Stimulated activated CD4-positive, alpha-beta T cell treated with anti-CD3 and anti-CD28 coated beads, Interleukin-15, amount 100 ng/mL, for 24 hours (primary cell): Measurements from ENCODE around the gene PRKAR1B.
"Not testable (repeated sequence)": the region's sequence is repeated elsewhere in the genome, so short reads cannot be mapped to it uniquely, and the experiment has no call there.

Experiments used
- DNase-seq: peaks from one replicate; pipeline ENCODE4 v3.0.0-alpha.2; 2020

Gene PRKAR1B

DNA sequence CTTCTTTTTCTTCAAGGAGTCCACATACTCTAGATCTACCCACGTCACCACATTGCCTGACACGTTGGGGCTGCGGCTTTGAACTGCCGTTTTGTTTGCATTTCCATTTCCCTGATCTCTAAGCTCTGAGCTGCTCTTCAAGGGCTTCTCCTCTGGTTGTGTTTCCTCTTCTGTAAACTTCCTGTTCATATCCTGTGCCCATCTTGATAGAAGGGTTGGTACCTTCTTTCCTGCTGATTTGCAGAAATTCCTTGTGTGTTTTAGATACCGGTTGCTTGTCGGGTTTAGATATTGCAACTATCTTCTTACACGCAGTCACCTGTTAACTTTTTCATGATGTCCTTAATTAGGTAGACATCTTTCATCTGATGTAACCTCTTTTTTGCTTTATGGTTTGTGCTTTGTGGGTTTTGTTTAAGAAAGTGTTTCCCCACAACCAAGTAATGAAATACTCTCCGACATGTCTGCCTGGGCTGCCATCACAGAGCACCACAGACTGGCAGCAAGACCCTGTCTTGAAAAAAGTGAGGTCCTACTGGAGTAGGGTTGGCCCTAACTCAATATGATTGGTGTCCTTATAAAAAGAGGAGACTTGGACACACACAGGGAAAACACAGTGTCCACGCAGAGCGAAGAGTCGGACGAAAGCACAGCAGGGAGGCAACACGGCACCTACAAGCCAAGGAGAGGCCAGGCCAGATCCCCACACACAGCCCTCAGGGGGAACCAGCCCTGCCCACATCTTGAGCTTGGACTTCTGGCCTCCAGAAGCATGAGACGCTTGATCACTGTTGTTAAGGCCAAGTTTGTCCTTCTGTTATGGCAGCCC, 108.3 kb downstream of the PRKAR1B start:
- DNase-seq = peak; percentile 69

DNA sequence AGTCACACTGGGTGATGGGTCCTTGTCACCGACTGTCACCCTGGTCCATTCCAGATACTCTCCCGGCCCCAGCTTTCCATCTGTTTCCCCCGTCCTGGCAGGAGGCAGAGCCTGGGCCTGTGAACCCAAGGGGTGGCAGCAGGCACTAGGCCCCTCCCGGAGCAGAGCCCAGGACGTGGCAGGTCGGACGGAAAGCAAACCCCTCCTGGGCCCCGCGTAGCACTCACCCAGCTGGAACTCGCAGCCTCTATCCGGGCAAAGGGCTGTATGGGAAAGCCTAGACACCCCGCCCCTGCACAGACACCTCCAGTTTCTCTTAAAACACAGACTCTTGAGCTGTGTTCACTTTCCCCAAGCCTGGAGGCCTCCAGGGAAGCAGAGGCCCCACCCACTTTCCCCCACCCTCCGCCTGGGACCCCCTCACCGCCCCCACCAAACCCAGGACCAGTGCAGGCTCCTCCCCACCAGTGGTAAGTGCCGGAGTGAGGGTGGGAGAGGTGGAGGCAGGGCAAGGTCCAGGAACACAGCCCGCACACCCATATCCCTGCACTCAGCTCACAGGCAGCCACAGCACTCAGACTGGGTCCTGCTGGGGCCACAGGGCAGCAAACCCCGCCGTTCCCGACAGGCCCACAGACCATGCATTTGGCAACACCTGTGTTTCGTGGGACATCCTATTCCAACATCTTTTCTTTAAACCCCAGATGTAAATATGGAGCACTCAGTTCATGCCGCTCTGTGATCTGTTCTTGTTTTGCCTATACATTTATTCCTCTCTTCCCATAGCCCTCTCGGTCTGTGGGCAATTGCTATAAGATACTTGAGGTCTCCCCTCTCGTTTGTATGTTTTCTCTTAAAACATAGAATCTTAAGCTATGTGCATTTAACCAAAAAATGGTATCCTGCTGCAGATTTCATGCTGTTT, 109.2 kb downstream of the PRKAR1B start:
- DNase-seq = peak; percentile 53

DNA sequence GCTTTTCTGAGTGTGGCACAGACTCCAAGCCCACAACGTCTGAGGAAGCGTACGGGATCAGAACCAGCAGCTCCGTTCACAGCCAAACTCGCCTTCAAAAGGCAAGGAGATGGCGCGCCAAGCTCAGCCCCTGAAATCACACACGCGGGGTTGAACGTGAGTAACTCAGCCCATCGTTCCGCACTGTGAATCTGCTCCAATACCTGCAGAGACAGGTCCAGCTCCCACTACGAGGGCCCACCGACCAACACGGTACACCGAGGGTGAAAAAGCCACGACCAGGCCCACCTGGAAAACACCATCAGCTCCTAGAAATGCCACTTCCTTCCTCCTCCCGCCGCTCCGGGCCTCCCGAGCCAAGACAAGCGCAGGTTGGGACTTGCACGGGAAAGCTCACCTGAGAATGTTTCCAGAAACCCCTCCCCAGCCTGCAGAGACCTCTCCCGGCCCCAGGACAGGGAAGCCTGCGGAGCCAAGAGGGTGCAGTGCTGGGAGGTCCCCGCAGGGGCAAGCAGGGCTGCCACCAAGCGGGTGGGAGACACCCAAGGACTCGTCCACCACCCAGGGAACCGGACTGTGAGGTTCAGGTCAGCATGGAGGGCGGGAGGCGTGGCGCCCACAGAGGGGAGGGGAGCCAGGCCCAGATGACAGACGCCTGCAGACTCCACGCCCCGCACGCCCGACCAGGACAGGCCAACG, 113.5 kb downstream of the PRKAR1B start:
- no peak for DNase-seq

- DNase-seq = not testable (repeated sequence)
Measured at GRCh38 chr7:611837-612236, 115.2 kb downstream of the PRKAR1B start.

GRCh38 chr7:611281-611810, 115.7 kb downstream of the PRKAR1B start:
- DNase-seq = no peak

GRCh38 chr7:610531-611280, 116.4 kb downstream of the PRKAR1B start:
- no peak for DNase-seq

- no peak for DNase-seq
Measured at GRCh38 chr7:610141-610530, 116.9 kb downstream of the PRKAR1B start.

DNA sequence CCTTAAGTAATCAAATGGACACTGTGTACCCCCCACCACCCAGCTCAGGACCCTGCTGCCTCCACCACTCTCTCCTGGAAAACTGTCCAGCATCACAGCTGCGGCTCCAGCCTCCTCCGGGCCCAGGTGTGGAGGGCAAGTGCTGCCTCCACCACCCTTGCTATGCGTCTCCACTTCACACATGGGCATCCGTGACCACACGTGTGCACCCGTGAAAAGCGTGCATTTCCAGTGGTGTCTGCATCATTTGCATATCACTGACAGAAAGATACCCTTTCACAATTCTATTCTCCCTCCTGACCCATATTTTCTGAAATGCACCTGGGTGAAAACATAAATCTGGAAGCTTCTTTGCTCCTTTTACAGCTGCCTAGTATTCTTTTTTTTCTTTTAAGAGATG, 117.7 kb downstream of the PRKAR1B start:
- DNase-seq = no peak

- no peak for DNase-seq
Measured at GRCh38 chr7:608954-609353, 118.1 kb downstream of the PRKAR1B start.

DNA sequence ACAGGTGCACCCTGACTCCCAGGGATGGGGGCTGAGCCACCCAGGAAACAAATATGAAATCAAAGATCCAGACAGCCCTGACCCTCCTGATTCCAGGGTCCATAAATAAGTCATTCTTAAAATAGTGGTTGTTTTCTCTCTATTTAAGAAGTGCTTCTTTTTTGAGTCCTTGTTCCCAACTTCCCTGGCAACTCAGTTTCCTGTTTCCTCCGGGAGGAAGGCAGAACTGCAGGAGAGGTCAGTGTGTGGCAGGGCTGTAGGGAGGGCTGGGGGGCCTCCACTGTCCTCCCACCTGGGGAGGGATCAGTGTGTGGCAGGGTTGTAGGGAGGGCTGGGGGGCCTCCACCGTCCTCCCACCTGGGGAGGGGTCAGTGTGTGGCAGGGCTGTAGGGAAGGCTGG, 118.7 kb downstream of the PRKAR1B start:
- DNase-seq = no peak

- no peak for DNase-seq
Measured at GRCh38 chr7:607938-608337, 119.1 kb downstream of the PRKAR1B start.

- DNase-seq = no peak
Measured at GRCh38 chr7:605661-606450, 121.2 kb downstream of the PRKAR1B start.

GRCh38 chr7:604884-605531, 122.1 kb downstream of the PRKAR1B start:
- DNase-seq = peak; percentile 52

DNA sequence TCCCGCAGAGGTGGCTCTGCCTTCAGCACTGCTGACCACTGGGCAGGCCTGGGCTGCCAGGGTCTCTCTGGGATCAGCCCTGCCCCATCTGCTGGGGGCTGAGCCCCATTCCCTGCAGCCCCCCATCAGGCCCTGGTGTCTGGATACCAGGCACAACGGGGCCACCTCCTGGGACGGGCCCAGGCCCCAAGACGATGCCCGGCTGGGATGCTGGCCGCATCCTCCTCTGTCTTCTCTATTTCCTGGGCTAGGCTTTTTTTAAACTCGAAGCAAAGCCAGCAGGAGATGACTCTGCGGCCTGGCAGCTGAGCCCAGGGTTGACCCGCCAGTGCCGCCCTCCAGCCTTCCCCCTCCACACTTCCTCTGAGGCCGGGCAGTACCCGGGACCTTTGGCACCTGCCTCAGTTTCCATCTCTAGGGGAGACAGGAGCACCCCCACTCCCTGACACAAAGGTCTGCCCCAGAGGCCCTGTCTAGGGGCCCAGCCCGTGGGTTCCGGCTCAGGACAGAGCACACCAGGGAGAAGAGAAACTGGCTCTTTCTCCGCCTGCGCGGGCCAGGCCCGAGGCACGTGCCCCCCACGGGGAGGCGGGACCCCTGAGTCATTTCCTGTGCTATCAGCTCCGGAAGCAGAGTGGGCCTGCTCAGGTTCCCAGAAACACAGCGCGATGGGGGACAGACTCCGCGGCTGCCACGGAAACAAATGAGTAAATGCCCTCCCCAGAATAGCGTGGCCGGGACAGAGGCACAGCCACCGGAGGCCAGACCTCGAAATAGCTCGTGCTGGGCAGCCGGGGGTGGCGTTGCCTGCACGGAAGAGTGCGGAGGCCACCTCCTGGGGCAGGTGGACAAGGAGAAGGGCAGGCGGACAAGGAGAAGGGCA, 122.8 kb downstream of the PRKAR1B start:
- DNase-seq = peak; percentile 97

DNA sequence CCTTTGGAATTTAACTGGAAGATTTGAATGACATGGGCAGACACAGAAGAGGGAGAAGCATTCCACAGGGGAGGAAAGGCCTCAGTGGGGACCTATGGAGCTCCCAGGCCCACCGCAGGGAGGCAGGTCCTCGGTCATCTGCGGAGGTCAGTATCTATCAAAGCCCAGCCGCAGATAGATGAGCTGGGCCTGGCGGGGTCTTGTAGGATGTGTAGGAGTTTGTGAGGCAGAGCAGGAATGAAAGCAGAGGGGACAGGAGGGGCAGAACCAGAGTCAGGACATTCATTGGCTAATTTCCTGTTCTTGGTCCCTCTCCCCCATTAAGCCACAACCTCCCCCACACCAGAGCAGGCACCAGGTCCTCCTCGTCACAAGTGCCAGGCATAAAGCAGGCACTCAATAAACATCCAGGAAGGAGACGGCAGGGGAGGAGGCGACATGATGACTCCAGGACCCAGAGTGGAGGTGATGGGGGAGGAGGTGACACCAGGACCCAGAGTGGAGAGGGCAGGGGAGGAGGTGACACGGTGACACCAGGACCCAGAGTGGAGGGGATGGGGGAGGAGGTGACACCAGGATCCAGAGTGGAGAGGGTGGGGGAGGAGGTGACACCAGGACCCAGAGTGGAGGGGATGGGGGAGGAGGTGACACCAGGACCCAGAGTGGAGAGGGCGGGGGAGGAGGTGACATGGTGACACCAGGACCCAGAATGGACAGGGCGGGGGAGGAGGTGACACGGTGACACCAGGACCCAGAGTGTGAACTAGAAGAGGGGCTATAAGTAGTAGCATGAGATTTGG, 123.7 kb downstream of the PRKAR1B start:
- DNase-seq = peak; percentile 66

DNA sequence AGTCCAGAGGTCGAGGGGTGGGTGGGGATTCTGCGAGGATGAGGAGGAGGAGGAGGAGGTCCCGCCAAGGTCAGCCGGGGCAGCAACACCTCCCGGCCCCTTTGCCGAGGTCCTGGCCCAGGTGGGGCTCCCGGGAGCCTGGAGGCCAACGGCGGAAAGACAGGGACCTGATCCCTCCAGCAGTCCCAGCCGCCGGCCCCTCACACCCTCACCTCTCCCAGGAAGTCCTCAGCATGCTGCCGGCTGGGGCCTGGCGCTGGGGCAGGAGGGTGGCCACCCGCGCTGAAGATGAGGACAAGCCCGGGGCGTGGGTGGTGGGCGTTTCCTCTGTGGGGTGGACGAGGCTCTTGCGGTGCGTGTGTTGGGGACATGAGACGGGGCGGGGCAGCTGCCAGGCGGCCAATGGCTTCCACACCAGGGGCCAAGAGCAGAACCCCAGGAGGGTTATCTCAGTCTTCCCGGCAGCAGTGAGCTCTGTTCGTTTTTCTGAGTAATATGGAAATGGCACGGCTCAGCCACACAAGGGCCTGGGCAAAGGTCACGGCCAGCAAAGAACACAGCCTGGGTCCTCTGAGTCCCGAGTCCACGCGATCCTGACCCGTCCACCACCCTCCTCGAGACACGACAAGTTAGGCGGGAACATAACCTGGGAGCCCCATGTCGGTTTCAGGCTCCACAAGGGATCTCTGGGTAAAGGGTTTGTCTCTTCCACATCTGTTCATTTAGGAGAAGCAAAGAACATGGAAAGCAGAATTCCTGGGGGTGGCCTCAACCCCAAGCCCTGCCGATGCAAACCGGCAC, 124.5 kb downstream of the PRKAR1B start:
- DNase-seq = peak; percentile 84

DNA sequence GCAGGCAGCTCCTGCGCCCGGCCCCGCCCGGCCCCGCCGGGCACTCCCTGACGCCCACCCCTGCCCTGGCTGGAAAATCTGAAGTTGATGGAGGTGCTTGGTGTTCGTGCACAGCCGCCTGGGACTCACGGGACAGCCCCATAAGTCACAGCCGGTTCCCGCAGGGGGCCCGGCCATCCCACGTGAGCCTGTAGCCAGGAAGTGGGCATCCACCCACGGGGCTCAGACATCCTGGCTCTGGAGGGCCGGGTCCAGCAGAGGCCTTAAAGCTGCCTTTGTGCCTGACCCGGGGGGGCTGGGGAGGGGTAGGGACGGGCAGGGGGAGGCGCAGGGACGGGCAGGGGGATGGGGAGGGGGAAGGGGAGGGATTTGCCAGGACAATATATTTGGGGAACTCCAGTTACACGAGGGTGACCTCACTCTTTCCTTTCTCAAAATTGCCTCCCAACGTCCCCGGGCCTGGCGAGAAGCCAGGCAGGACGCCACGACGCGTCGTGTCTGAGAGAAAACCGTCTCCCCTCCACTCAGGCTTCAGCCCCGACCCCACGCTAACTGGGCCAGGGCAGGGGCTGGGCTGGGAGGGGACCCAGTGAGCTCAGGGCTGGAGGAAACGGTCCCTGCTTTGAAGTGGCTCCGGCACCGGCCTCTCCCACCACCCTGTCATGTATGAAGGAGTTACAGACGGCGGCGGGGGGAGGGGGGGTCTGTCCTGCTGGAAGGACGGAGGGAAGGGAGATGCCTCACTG, 125.3 kb downstream of the PRKAR1B start:
- DNase-seq = peak; percentile 97
